Activated CD4-positive, alpha-beta T cell treated with anti-CD3 and anti-CD28 coated beads, Interleukin-2, amount 50 U/mL, for 1 hour (primary cell): ENCODE results near the gene PDE9A.
"Not testable (repeated sequence)": the region's sequence is repeated elsewhere in the genome, so short reads cannot be mapped to it uniquely, and the experiment has no call there.

ENCODE experiments used
- DNase-seq: peaks from one replicate; pipeline ENCODE4 v3.0.0-alpha.2; 2020

PDE9A gene

GRCh38 chr21:42809577-42810475 is 156.4 kb downstream of the PDE9A start:
- DNase-seq: no peak

- no peak for DNase-seq
Observed at GRCh38 chr21:42811960-42812359, 158.5 kb downstream of the PDE9A start.

GRCh38 chr21:42812528-42813241 is 159.3 kb downstream of the PDE9A start:
- not testable (repeated sequence) for DNase-seq

GRCh38 chr21:42815217-42815616 is 161.8 kb downstream of the PDE9A start:
- no peak for DNase-seq

GRCh38 chr21:42818328-42818749 is 164.9 kb downstream of the PDE9A start:
- DNase-seq: peak; percentile 70

GRCh38 chr21:42819861-42820615 is 166.6 kb downstream of the PDE9A start:
- DNase-seq: no peak

GRCh38 chr21:42820616-42821465 is 167.4 kb downstream of the PDE9A start:
- DNase-seq: no peak
